Stimulated activated CD4-positive, alpha-beta T cell treated with anti-CD3 and anti-CD28 coated beads, Interleukin-4, amount 100 ng/mL, for 1 hour (primary cell): ENCODE results near the gene NRCAM.

Source experiments
- DNase-seq: peaks from one replicate; pipeline ENCODE4 v3.0.0-alpha.2; 2020

The NRCAM gene

GRCh38 chr7:108193594-108194498, 262.4 kb downstream of the NRCAM start:
- no peak for DNase-seq

- DNase-seq, result no peak
These were observed 265.3 kb downstream of the NRCAM start for GRCh38 chr7:108190891-108191290.

- DNase-seq, result no peak
These were observed 266.4 kb downstream of the NRCAM start for GRCh38 chr7:108189733-108190388.

GRCh38 chr7:108188724-108189123, 267.5 kb downstream of the NRCAM start:
- DNase-seq, result no peak

GRCh38 chr7:108181073-108181985, 274.9 kb downstream of the NRCAM start:
- DNase-seq, result no peak

GRCh38 chr7:108178398-108178797, 277.8 kb downstream of the NRCAM start:
- DNase-seq, result no peak

GRCh38 chr7:108171164-108171563, 285.1 kb downstream of the NRCAM start:
- DNase-seq, result no peak

GRCh38 chr7:108170251-108170650, 286.0 kb downstream of the NRCAM start:
- DNase-seq, result no peak

GRCh38 chr7:108167460-108167859, 288.8 kb downstream of the NRCAM start:
- DNase-seq, result no peak

- DNase-seq, result no peak
These were observed 289.5 kb downstream of the NRCAM start for GRCh38 chr7:108166687-108167086.

- no peak for DNase-seq
These were observed 290.5 kb downstream of the NRCAM start for GRCh38 chr7:108165723-108166122.

GRCh38 chr7:108164946-108165345, 291.3 kb downstream of the NRCAM start:
- no peak for DNase-seq

- no peak for DNase-seq
These were observed 291.9 kb downstream of the NRCAM start for GRCh38 chr7:108164342-108164741.

- DNase-seq, result no peak
These were observed 297.5 kb downstream of the NRCAM start for GRCh38 chr7:108158776-108159175.

- no peak for DNase-seq
These were observed 298.5 kb downstream of the NRCAM start for GRCh38 chr7:108157606-108158335.

GRCh38 chr7:108156897-108157605, 299.2 kb downstream of the NRCAM start:
- DNase-seq, result no peak

- DNase-seq, result no peak
These were observed 304.0 kb downstream of the NRCAM start for GRCh38 chr7:108152198-108152597.

GRCh38 chr7:108149908-108150307, 306.3 kb downstream of the NRCAM start:
- no peak for DNase-seq

GRCh38 chr7:108149119-108149518, 307.1 kb downstream of the NRCAM start:
- DNase-seq, result no peak

- DNase-seq, result no peak
These were observed 309.1 kb downstream of the NRCAM start for GRCh38 chr7:108147031-108147563.

GRCh38 chr7:108146070-108146842, 310.0 kb downstream of the NRCAM start:
- DNase-seq, result peak; percentile 3
